Keratinocyte (primary cell): ENCODE measurements around the gene MTCH1. TPM values are rescaled to one million over a fixed set of nuclear protein-coding genes. Genes with fewer than 3 reads are reported as not detected.

Experiments
- DNase-seq: peaks from one replicate; pipeline ENCODE4 v3.0.0-alpha.2; 2011; ENCODE audit warnings: low read depth, missing footprints, low spot score
- FAIRE-seq: peaks from 2 replicates; lab custom pipeline; 2011; peaks lifted over from hg19 to GRCh38; lab: Jason Lieb, UNC
- H2AFZ ChIP-seq: 2 replicates; pipeline ENCODE4 v1.6.0; 2012; ENCODE audit warnings: low read length, control low read depth, inconsistent platforms; ENCODE audit not compliant: control insufficient read depth
- H3K27ac ChIP-seq: 2 replicates; pipeline ENCODE4 v1.5.1; 2011; ENCODE audit warnings: low read length; ENCODE audit not compliant: control insufficient read depth, insufficient read depth
- H3K27me3 ChIP-seq: 3 replicates; pipeline ENCODE4 v1.6.0; 2011; ENCODE audit warnings: low read length; ENCODE audit not compliant: control insufficient read depth, insufficient read depth; ENCODE audit errors: extremely low read depth
- H3K36me3 ChIP-seq, 2 experiments: 2 replicates in 1 of 2; 3 replicates in 1 of 2; pipeline ENCODE4 v1.5.1; 2011; ENCODE audit warnings: low read length in 2 of 2, mild to moderate bottlenecking in 1 of 2; ENCODE audit not compliant: control insufficient read depth in 2 of 2, insufficient read depth in 2 of 2; ENCODE audit errors: extremely low read depth in 1 of 2
- H3K4me1 ChIP-seq: 3 replicates; pipeline ENCODE4 v1.5.1; 2011; ENCODE audit warnings: low read length; ENCODE audit not compliant: control insufficient read depth, insufficient read depth; ENCODE audit errors: extremely low read depth
- H3K4me2 ChIP-seq: 3 replicates; pipeline ENCODE4 v1.6.0; 2011; ENCODE audit warnings: low read depth, low read length; ENCODE audit not compliant: control insufficient read depth, insufficient read depth; ENCODE audit errors: extremely low read depth
- H3K4me3 ChIP-seq, 3 experiments: fragments of 200-600 bp in 1 of 3; sonication (generic) in 1 of 3; 2 replicates in 2 of 3; 3 replicates in 1 of 3; pipeline ENCODE4 v1.5.1; 2011 to 2016; ENCODE audit warnings: low read length in 3 of 3, mild to moderate bottlenecking in 3 of 3, control low read depth in 2 of 3, inconsistent platforms in 1 of 3, low read depth in 1 of 3, mixed read lengths in 1 of 3, mixed run types in 1 of 3, moderate library complexity in 1 of 3; ENCODE audit not compliant: control insufficient read depth in 2 of 3, insufficient read depth in 2 of 3; ENCODE audit errors: extremely low read depth in 1 of 3
- H3K79me2 ChIP-seq: 2 replicates; pipeline ENCODE4 v1.6.0; 2012; ENCODE audit warnings: low read length; ENCODE audit not compliant: control insufficient read depth, insufficient read depth
- H3K9ac ChIP-seq: 3 replicates; pipeline ENCODE4 v1.6.0; 2011; ENCODE audit warnings: low read length; ENCODE audit not compliant: control insufficient read depth, insufficient read depth; ENCODE audit errors: extremely low read depth
- H3K9me1 ChIP-seq: 3 replicates; pipeline ENCODE4 v1.6.0; 2011; ENCODE audit warnings: low read length; ENCODE audit not compliant: control insufficient read depth, insufficient read depth; ENCODE audit errors: extremely low read depth
- H3K9me3 ChIP-seq: 2 replicates; pipeline ENCODE4 v1.5.1; 2012; ENCODE audit warnings: low read depth, low read length; ENCODE audit not compliant: control insufficient read depth
- H4K20me1 ChIP-seq: 3 replicates; pipeline ENCODE4 v1.6.0; 2011; ENCODE audit warnings: low read length; ENCODE audit not compliant: control insufficient read depth, insufficient read depth; ENCODE audit errors: extremely low read depth
- CTCF ChIP-seq, 3 experiments: IDR thresholded peaks in 1 of 3; conservative IDR thresholded peaks in 1 of 3; optimal IDR thresholded peaks in 1 of 3; 2 replicates in 2 of 3; 3 replicates in 1 of 3; pipeline versions ENCODE3 to v1.5.1; 2011; ENCODE audit warnings: low read length in 3 of 3, mild to moderate bottlenecking in 3 of 3, moderate library complexity in 2 of 3, control low read depth in 1 of 3, inconsistent platforms in 1 of 3; ENCODE audit not compliant: insufficient read depth in 2 of 3; ENCODE audit errors: extremely low read depth in 1 of 3
- EZH2 ChIP-seq: IDR thresholded peaks from one replicate; pipeline ENCODE4 v1.6.1; 2012; ENCODE audit warnings: inconsistent platforms, mild to moderate bottlenecking, low read length, moderate library complexity
- dilution Hi-C: fragments of 300-500 bp; cut with MboI; formaldehyde crosslinking; loops from one replicate; pipeline ENCODE4 v1.7.0; 2020; ENCODE audit warnings: low sequenced_read_pairs; ENCODE audit not compliant: extremely low pct_ligation_motif_present
- polyA plus RNA-seq, 5 experiments: library from polyadenylated mRNA; depleted of rRNA in 3 of 5; stranded (reverse) in 3 of 5; stranded (forward) in 1 of 5; unstranded in 1 of 5; fragments of >200 nt; gene quantifications; 1 replicate in 1 of 5; 2 replicates in 3 of 5; 3 replicates in 1 of 5; pipeline versions ENCODE4 v1.2.1 to v1.2.3, GENCODE V29; 2011 to 2012; ENCODE audit warnings: missing spikeins in 2 of 5, low read depth in 1 of 5, low replicate concordance in 1 of 5

The MTCH1 gene
- polyA plus RNA-seq, 1 donor (not counting 4 experiments of a cell fraction or from before 2014, with no cell fraction given), result 88.8 TPM

GRCh38 chr6:37022135-37022863 lies 36.3 kb upstream of the MTCH1 start:
- H2AFZ ChIP-seq, result no peak overlapping the region
- TF ChIP-seq CTCF (optimal IDR thresholded peaks at IDR 0.05 in 1 of 3, IDR thresholded peaks at IDR 0.05 in 1 of 3, conservative IDR thresholded peaks at IDR 0.05 in 1 of 3; ENCODE audit: extremely low read depth in 1 of 3, insufficient read depth in 2 of 3, low read length in 3 of 3) (no peak), EZH2 (no peak)
- FAIRE-seq (no peak), DNase-seq (no peak)
- no peaks in the 10 kb centered on the region for H3K9me3 ChIP-seq
- no peaks in the 10 kb centered on the region for H4K20me1 ChIP-seq
- dilution Hi-C loops, result no loop called here
- no peaks in the 10 kb centered on the region for H3K9me1 ChIP-seq
- peaks cover 45% of the 10 kb centered on the region for H3K4me1 ChIP-seq
- no peak overlapping the region for H3K4me2 ChIP-seq
- H3K27me3 ChIP-seq, result peaks cover 5% of the 10 kb centered on the region
- no peak overlapping the region for H3K27ac ChIP-seq
- no peaks in the 10 kb centered on the region for H3K79me2 ChIP-seq
- H3K4me3 ChIP-seq, result no peak overlapping the region
- H3K9ac ChIP-seq, result no peak overlapping the region
- no peaks in the 10 kb centered on the region for H3K36me3 ChIP-seq

- Histone ChIP-seq H3K9me3 (no peaks in the 10 kb centered on the region), H3K4me3 (no peak overlapping the region), H3K4me1 (peaks cover 41% of the 10 kb centered on the region), H3K36me3 (no peaks in the 10 kb centered on the region), H4K20me1 (no peaks in the 10 kb centered on the region), H3K9me1 (no peaks in the 10 kb centered on the region), H3K79me2 (no peaks in the 10 kb centered on the region), H3K9ac (no peak overlapping the region), H3K4me2 (no peak overlapping the region), H3K27ac (no peak overlapping the region), H3K27me3 (peaks cover 5% of the 10 kb centered on the region), H2AFZ (no peak overlapping the region)
- TF ChIP-seq EZH2 (no peak), CTCF (optimal IDR thresholded peaks at IDR 0.05 in 1 of 3, IDR thresholded peaks at IDR 0.05 in 1 of 3, conservative IDR thresholded peaks at IDR 0.05 in 1 of 3; ENCODE audit: extremely low read depth in 1 of 3, insufficient read depth in 2 of 3, low read length in 3 of 3) (peak in 2 of 3 experiments; percentile 61 to 81)
- FAIRE-seq, result no peak
- dilution Hi-C loops, result no loop called here
- DNase-seq, result no peak
Observed at GRCh38 chr6:37021356-37022129, 35.5 kb upstream of the MTCH1 start.
